Activated T-cell treated with anti-CD3 and anti-CD28 coated beads, Interleukin-2, amount 50 U/mL, for 48 hours (primary cell): ENCODE measurements around the gene OR4D1.
A peak's percentile ranks its signal among the peaks of the same experiment; 100 is the strongest.

Experiments used
- DNase-seq, 2 experiments: peaks; one replicate each; pipeline ENCODE4 v3.0.0-alpha.2; 2020

The OR4D1 gene

GRCh38 chr17:58195518-58196123 is 47.4 kb downstream of the OR4D1 start:
- no peak for DNase-seq

- DNase-seq: no peak
Observed at GRCh38 chr17:58196610-58197009, 48.4 kb downstream of the OR4D1 start.

GRCh38 chr17:58200024-58200633 is 51.9 kb downstream of the OR4D1 start:
- DNase-seq: peak; percentile 75 to 77

GRCh38 chr17:58202859-58203258 is 54.7 kb downstream of the OR4D1 start:
- DNase-seq: no peak

GRCh38 chr17:58204796-58205195 is 56.6 kb downstream of the OR4D1 start:
- no peak for DNase-seq

- no peak for DNase-seq
Observed at GRCh38 chr17:58205936-58206335, 57.8 kb downstream of the OR4D1 start.

- no peak for DNase-seq
Observed at GRCh38 chr17:58207451-58207850, 59.3 kb downstream of the OR4D1 start.

GRCh38 chr17:58208344-58208743 is 60.2 kb downstream of the OR4D1 start:
- no peak for DNase-seq
